GM19455 (cell line): Measurements from ENCODE around the gene SCN5A.

Experiments used
- ATAC-seq: cut with Tn5 transposase; IDR thresholded peaks from one replicate; pipeline ENCODE4 v1.9.1; 2021; ENCODE audit not compliant: unreplicated experiment

The SCN5A gene

GRCh38 chr3:38603731-38604131 is 45.8 kb downstream of the SCN5A start:
- ATAC-seq = no peak

DNA sequence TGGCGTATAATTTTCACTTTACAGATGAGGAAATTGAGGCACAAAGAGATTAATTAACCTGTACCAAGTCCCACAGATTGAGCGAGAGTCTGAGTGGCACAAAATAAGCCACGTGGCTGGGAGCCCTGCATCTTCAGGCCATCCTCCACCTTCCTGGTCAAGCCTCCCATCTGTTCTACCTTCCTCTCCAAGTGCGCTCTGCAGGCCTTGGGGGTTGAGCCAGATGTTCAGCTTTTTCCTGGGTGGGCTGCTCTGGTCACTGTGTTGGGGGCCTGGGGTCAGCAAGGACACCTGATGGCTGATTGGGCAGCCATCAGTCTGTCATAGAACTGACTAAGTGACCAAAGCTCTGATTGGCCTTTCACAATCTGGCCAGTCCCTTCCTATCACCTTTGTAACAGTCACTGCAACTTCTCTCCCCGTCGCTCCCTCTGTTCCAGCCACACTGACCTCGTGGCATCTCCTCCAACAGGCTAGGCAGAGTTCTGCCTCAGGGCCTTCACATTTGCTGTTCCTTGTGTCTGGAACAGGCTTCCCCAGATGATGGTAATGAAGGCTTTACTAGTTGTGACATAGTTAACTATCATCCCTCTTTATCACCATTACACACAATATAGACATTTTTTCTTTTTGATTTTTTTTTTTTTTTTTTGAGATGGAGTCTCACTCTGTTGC is 46.8 kb downstream of the SCN5A start:
- ATAC-seq = no peak

DNA sequence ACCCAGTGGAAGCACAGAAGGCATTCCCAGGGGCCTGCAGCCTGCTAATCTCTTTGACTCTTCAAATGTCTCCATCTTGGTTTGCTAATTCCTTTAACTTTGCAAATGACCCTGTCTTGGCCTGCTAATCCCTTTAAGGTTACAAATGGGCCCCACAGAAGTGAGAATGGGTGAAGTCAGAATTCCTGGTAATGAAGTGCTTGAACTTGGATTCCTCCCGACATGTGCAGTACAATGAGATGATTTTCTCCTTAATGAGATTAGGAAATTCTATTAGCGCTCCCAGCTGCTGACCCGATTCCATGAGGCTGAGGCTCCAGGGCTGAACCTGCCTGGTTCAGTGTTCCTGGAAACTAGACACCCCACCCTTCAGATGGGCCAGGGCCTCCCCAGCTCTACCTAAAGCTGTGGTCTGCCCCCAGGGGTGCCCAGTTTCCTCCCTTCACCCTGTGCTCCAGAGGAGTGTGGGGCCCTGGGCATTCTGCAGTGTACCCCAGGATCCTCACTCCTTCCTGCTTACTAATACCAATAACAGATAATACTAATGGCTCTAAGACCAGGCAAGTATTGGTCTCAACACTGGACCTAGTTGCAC is 47.4 kb downstream of the SCN5A start:
- no peak for ATAC-seq

- no peak for ATAC-seq
These were observed 48.9 kb downstream of the SCN5A start for GRCh38 chr3:38600551-38600950.

- no peak for ATAC-seq
These were observed 49.6 kb downstream of the SCN5A start for GRCh38 chr3:38599886-38600285.

GRCh38 chr3:38598791-38599190 is 50.7 kb downstream of the SCN5A start:
- no peak for ATAC-seq

DNA sequence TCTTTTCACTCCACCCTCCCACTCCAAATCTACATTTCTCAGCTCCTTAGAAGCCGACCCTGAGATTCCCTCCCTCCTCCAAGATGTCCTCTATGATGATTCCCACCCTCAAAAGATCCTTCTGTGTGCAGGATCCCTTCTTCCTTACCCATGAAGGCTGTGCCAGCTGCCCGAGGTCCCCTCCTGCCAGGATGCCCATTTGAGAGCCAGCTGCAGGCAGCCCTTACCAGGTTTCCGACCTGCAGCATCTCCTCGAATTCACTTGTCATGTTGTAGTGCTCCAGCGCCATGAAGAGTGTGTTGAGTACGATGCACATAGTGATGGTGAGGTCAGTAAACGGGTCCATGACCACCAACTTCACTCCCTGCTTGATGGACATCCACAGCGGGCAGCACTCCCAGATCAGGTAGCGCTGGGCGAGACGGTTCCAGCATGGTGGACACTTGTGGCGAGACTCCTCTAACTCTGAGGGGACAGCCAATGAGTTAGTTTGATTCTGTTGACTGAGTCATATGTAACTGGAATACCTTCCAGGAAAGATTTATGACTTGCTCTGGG is 51.9 kb downstream of the SCN5A start:
- ATAC-seq = no peak

DNA sequence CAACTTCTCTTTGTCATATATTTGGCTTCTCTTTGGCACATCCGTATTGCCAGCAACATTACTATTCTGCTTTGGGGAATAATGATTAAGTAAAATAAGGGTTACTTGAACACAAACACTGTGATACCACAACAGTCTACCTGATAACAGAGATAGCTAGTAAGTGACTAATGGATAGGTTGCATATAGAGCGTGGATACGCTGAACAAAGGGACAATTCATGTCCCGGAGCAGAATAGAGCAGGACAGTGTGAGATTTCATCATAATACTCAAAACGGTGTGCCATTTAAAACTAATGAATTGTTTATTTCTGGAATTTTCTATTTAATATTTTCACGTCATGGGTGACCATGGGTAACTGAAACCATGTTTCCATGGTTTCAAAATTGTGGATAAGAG is 54.1 kb downstream of the SCN5A start:
- no peak for ATAC-seq

DNA sequence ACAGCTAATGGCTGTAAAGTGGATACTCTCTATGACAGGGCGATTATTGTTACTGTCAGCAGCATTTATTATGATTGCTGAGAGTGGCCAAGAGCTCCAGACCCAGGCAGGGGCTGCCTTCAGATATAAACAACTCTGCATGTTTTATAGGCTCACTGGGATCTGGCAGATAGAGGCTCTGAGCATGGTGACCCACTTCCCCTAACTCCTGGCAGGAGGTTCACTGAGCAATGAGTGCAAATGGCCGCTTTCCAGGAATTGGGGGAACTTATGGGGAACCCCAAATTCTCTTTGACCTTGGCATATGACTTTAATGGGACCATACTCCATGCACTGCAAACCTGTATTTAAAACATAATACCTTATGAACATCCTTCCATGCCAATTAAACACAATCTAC is 59.0 kb downstream of the SCN5A start:
- ATAC-seq = no peak

- ATAC-seq = no peak
These were observed 60.2 kb downstream of the SCN5A start for GRCh38 chr3:38588995-38589937.

- no peak for ATAC-seq
These were observed 61.0 kb downstream of the SCN5A start for GRCh38 chr3:38588371-38588971.

DNA sequence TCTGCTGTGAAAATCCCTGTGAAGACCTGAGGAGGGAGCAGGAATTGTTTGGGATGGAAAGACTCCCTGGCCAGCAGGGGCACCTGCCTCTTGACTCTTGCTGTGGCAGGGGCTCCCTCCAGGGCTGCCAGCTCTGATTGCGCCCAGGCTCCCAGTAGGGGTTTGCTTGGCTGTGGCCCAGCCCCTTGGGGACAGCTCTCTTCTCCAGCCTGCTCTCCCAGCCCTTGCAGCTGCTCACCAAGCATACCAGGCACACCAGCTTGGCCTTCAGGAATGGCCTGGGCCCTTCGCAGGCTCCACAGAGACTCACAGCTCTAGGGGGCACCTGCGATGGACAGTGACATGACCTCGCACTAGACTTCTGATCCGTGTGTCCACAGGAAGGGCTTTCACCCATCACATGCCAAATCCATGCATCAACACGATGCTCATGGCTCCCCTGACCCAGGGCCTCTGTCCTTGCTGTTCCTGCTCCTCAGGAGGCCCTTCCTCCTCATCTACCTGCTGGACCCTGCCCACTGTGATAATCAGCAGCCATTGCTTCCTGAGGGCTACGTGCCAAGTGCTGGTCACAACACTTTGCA is 61.8 kb downstream of the SCN5A start:
- no peak for ATAC-seq

- no peak for ATAC-seq
These were observed 62.7 kb downstream of the SCN5A start for GRCh38 chr3:38586546-38587520.

DNA sequence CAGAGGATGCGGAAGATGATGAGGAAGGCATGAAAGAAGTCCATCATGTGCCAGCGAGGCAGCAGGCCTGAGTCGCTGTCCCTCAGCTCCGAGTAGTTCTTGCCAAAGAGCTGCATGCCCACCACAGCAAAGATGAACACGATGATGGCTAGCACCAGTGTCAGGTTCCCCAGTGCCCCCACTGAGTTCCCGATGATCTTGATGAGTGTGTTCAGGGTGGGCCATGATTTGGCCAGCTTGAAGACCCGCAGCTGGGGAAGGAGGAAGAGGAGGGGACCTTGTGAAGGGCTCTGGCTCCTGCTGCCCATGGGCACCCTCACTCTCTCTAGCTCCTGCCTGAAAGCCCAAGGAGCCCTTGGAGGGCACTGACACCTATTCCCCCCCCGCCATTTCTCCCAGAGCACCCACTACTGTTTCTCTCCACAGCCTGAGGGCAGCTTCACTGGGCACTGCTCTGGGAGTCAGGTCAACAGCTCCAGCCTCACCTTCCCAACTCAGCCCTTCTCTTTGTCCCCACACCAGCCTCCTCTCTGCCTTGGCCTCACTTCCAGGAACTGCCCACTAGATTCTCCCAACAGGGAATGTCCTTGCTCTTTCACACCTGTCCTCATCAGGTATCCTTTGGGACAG is 63.6 kb downstream of the SCN5A start:
- no peak for ATAC-seq

- ATAC-seq = no peak
These were observed 65.8 kb downstream of the SCN5A start for GRCh38 chr3:38583688-38584087.

- no peak for ATAC-seq
These were observed 66.4 kb downstream of the SCN5A start for GRCh38 chr3:38582941-38583645.

GRCh38 chr3:38582316-38582715 is 67.2 kb downstream of the SCN5A start:
- no peak for ATAC-seq

DNA sequence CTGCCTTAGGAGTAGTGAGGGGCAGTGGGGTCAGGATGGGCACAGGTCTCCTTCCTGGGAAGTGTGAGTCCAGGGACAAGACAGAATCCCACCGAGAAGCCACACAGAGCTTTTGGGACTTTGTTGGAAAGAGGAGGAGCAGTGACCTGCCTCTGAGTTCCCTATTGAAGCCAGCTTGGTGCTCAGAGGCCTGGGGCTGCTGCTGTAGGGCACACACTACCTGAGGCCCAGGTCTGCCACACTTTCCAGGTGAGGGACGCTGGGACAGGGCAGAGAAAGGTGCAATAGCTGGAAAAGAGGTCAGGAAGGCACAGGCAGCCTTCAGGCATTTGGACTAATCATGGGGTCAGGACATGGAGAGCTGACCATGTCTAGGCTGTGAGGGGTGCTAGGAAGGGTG is 67.7 kb downstream of the SCN5A start:
- ATAC-seq = no peak
